Thoracic aorta (tissue), 2 donors: ENCODE measurements around the gene NPEPPS. TPM values are rescaled to one million over a fixed set of nuclear protein-coding genes. Genes with fewer than 3 reads are reported as not detected.

Experiments
- ATAC-seq: fragments of 150-250 bp; one replicate; pipeline ENCODE4 v1.8.0; 2017; ENCODE audit warnings: low read depth; ENCODE audit not compliant: insufficient number of reproducible peaks, low FRiP score
- DNase-seq: peaks from one replicate; pipeline ENCODE4 v3.0.0-alpha.2; 2020; ENCODE audit warnings: low spot score
- H3K27ac ChIP-seq, 2 donors: fragments of 200-600 bp; sonication (generic); 1 replicate in 1 of 2; 2 replicates in 1 of 2; pipeline ENCODE4 v1.5.1; 2016; ENCODE audit warnings: mild to moderate bottlenecking in 2 of 2, moderate library complexity in 2 of 2
- H3K27me3 ChIP-seq: fragments of 200-600 bp; sonication (generic); replicated peaks from 2 replicates; pipeline ENCODE4 v1.6.0; 2016; ENCODE audit warnings: mild to moderate bottlenecking; ENCODE audit not compliant: insufficient read depth
- H3K36me3 ChIP-seq: fragments of 200-600 bp; sonication (generic); one replicate; pipeline ENCODE4 v1.5.1; 2016
- H3K4me1 ChIP-seq, 2 donors: fragments of 200-600 bp; sonication (generic); 1 replicate in 1 of 2; 2 replicates in 1 of 2; pipeline versions ENCODE4 v1.5.1 to v1.6.0; 2016; ENCODE audit warnings: low read depth in 2 of 2, mild to moderate bottlenecking in 1 of 2; ENCODE audit not compliant: control insufficient read depth in 1 of 2
- H3K4me3 ChIP-seq: fragments of 200-600 bp; sonication (generic); 2 replicates; pipeline ENCODE4 v1.5.1; 2016; ENCODE audit warnings: mild to moderate bottlenecking
- H3K9me3 ChIP-seq: fragments of 200-600 bp; sonication (generic); 2 replicates; pipeline ENCODE4 v1.5.1; 2016
- total RNA-seq, 2 donors: library from RNA; depleted of rRNA; stranded (reverse); fragments of >200 nt; gene quantifications; one replicate each; pipeline versions ENCODE4 v1.1.0 to v1.2.3, GENCODE V29; 2016
- TF ChIP-seq, protein P1 (sequence below): fragments of 200-600 bp; sonication (generic); IDR thresholded peaks from one replicate; pipeline ENCODE4 v1.5.1; 2019; ENCODE audit warnings: antibody characterized with exemption

NPEPPS gene
- total RNA-seq, 2 donors from 2014 or later: 135 to 138 TPM

DNA sequence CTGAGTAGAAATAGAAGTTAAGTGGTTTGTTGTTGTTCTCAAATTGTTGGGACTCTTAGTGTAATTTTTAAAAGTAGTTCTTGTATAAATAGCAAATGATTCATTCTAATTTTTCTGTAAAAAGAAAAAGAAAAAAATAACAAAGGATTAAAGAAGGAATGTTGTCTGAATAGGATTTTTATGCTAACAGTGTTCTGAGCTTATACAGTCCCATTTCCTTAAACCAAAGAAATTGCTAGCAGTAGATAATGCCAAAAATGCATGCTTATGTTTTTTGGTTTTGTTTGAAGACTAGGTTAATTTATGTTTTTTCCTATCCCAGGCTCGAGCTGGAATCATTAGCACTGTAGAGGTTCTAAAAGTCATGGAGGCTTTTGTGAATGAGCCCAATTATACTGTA lies 74.1 kb downstream of the NPEPPS start:
- Histone ChIP-seq H3K9me3 (no peaks in the 10 kb centered on the region), H3K27ac (peak overlapping the region; percentile 55 to 78), H3K4me1 (peaks cover 20 to 27% of the 10 kb centered on the region in 2 donors), H3K4me3 (peak overlapping the region; percentile 46), H3K27me3 (no peaks in the 10 kb centered on the region), H3K36me3 (peaks cover 28% of the 10 kb centered on the region)
- ATAC-seq (no peak), DNase-seq (no peak)
- TF ChIP-seq, protein P1, sequence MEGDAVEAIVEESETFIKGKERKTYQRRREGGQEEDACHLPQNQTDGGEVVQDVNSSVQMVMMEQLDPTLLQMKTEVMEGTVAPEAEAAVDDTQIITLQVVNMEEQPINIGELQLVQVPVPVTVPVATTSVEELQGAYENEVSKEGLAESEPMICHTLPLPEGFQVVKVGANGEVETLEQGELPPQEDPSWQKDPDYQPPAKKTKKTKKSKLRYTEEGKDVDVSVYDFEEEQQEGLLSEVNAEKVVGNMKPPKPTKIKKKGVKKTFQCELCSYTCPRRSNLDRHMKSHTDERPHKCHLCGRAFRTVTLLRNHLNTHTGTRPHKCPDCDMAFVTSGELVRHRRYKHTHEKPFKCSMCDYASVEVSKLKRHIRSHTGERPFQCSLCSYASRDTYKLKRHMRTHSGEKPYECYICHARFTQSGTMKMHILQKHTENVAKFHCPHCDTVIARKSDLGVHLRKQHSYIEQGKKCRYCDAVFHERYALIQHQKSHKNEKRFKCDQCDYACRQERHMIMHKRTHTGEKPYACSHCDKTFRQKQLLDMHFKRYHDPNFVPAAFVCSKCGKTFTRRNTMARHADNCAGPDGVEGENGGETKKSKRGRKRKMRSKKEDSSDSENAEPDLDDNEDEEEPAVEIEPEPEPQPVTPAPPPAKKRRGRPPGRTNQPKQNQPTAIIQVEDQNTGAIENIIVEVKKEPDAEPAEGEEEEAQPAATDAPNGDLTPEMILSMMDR: no peak

GRCh38 chr17:47607481-47607880 lies 76.6 kb downstream of the NPEPPS start:
- Histone ChIP-seq H3K4me1 (peaks cover 20 to 27% of the 10 kb centered on the region in 2 donors), H3K27ac (peak overlapping the region in 1 of 2 donors; percentile 1), H3K27me3 (no peaks in the 10 kb centered on the region), H3K36me3 (peaks cover 11% of the 10 kb centered on the region), H3K4me3 (no peak overlapping the region), H3K9me3 (no peaks in the 10 kb centered on the region)
- DNase-seq (no peak), ATAC-seq (no peak)
- TF ChIP-seq, protein P1: no peak

- no peak for DNase-seq
- Histone ChIP-seq H3K27ac (no peak overlapping the region), H3K36me3 (peaks cover 14% of the 10 kb centered on the region), H3K27me3 (no peaks in the 10 kb centered on the region), H3K4me3 (no peak overlapping the region), H3K4me1 (no peaks in the 10 kb centered on the region), H3K9me3 (no peaks in the 10 kb centered on the region)
- no peak for ATAC-seq
- TF ChIP-seq, protein P1: no peak
Observed at GRCh38 chr17:47611372-47612350, 80.8 kb downstream of the NPEPPS start.

DNA sequence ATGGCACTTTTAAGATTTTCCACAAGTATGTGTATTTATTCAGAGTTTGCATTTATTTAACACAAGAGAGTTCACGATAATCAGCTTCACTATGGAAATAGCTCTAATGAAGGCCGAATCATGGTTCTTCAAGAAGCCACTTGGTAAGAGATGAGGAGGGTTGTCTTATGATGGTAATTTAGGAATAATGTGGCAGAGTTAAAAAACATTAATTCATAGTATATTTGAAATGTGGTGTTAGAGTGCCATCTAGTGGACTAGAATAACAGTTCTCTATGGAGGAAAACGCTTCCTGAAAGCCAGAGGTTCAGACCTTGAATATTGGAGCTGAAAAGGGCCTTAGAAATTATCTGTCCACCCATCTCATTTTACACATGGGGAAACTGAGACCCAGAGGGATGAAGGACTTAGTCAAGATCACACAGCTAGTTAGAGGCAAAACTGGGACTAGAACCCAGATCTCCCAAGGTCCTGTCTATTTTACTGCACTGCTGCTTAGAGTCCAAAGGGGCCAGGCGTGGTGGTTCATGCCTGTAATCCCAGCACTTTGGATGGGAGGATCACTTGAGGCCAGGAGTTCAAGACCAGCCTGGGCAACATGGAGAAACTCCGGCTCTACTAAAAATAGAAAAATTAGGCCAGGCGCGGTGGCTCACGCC lies 85.0 kb downstream of the NPEPPS start:
- H3K4me3 ChIP-seq: no peak overlapping the region
- no peak for ATAC-seq
- no peak overlapping the region for H3K27ac ChIP-seq

More for the DNA sequence above, 85.0 kb downstream of the NPEPPS start:
- Histone ChIP-seq H3K36me3 (peaks cover 24% of the 10 kb centered on the region), H3K27me3 (no peaks in the 10 kb centered on the region), H3K4me1 (peaks cover 8 to 24% of the 10 kb centered on the region in 2 donors), H3K9me3 (no peaks in the 10 kb centered on the region)
- no peak for DNase-seq
- TF ChIP-seq, protein P1: peak; percentile 77
